Heart left ventricle (tissue), 13 donors: ENCODE measurements around the gene SLC26A11.

ENCODE experiments used
- POLR2A ChIP-seq, 2 donors: fragments of 450-650 bp; IDR thresholded peaks; one replicate each; pipeline ENCODE4 v1.6.1; 2017; ENCODE audit warnings: antibody characterized with exemption in 2 of 2, mild to moderate bottlenecking in 2 of 2, moderate library complexity in 2 of 2
- TF ChIP-seq, protein P1 (sequence below), 12 donors: fragments of 200-600 bp; sonication (generic) in 4 of 12; IDR thresholded peaks; one replicate each; pipeline versions ENCODE4 v1.5.0 to v1.8.0; 2018 to 2022; ENCODE audit warnings: antibody characterized with exemption in 12 of 12, mild to moderate bottlenecking in 5 of 12
- donor health status: ischemic (EF 13 %, LVEDD 7.1; RV severe dilation, severe dysfunction).
- donor health status: DM: no; HTN: yes; CAD: no.
- donor health status: DM: no; HTN: no; CAD: no.
- donor health status: ischemic (EF 25% LVEDD 6.9; RV normal size, moderate dysfunction).
- donor health status: ischemic (EF 25% LVEDD 5.7; RV mildly dilated, moderate dysfunction).
- donor health status: ischemic (EF 35%, LVEDD 5.7; RV mildly dilated, moderate dysfunction).
- donor health status: nonischemic (EF 11% LVEDD 7.7; RV severe dilation, severe dysfunction).
- donor health status: DM: yes; HTN: yes; CAD: no.
- donor health status: PGD.
- donor health status: ischemic (EF 29% LVEDD 5.4; RV normal size, mild dysfunction).
- donor health status: nonischemic (EF 23%, LVEDD 6.1; RV moderate dilation, normal function).

DNA sequence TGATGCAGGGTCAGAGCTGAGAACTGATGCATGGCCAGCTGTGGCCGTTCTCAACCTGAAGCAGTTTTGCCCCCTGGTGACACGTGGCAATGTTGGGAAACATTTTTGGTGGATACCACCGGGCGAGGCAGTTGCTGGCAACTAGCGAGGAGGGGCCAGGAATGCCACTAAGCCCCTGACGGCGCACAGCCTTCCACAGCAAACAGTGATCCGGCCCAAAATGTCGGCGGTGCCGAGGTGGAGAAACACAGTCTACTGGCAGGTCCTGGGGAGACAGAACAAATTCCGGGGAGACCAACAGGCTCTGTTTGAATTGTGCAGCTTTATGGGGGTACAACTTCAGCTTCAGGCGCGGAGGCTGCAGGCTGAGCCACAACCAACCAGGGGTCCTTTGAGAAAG, 8.2 kb downstream of the SLC26A11 start:
- TF ChIP-seq, protein P1, sequence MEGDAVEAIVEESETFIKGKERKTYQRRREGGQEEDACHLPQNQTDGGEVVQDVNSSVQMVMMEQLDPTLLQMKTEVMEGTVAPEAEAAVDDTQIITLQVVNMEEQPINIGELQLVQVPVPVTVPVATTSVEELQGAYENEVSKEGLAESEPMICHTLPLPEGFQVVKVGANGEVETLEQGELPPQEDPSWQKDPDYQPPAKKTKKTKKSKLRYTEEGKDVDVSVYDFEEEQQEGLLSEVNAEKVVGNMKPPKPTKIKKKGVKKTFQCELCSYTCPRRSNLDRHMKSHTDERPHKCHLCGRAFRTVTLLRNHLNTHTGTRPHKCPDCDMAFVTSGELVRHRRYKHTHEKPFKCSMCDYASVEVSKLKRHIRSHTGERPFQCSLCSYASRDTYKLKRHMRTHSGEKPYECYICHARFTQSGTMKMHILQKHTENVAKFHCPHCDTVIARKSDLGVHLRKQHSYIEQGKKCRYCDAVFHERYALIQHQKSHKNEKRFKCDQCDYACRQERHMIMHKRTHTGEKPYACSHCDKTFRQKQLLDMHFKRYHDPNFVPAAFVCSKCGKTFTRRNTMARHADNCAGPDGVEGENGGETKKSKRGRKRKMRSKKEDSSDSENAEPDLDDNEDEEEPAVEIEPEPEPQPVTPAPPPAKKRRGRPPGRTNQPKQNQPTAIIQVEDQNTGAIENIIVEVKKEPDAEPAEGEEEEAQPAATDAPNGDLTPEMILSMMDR (IDR thresholded peaks at IDR 0.05) = no peak
- TF ChIP-seq POLR2A (IDR thresholded peaks at IDR 0.05) = no peak
